Stomach (tissue), 9 donors: ENCODE data around the gene STRIP1. TPM values are rescaled to one million over a fixed set of nuclear protein-coding genes. Genes with fewer than 3 reads are reported as not detected.

Experiments used
- DNase-seq, 2 donors: peaks; one replicate each; pipeline versions ENCODE4 v3.0.0 to v3.0.0-alpha.2; 2013 to 2019
- H3K27ac ChIP-seq, 5 donors: fragments of 200-600 bp in 4 of 5; sonication (generic) in 4 of 5; one replicate each; pipeline ENCODE4 v1.5.1; 2013 to 2019; ENCODE audit warnings: mild to moderate bottlenecking in 1 of 5, moderate library complexity in 1 of 5
- H3K27me3 ChIP-seq, 3 donors: fragments of 200-600 bp; sonication (generic); one replicate each; pipeline ENCODE4 v1.5.1; 2017 to 2019; ENCODE audit warnings: mixed run types in 1 of 3
- H3K36me3 ChIP-seq, 4 donors: fragments of 200-600 bp; sonication (generic); 1 replicate in 3 of 4; 2 replicates in 1 of 4; pipeline ENCODE4 v1.5.1; 2016 to 2019
- H3K4me1 ChIP-seq, 4 donors: fragments of 200-600 bp; sonication (generic); one replicate each; pipeline ENCODE4 v1.5.1; 2016 to 2019
- H3K4me3 ChIP-seq, 4 donors: fragments of 200-600 bp; sonication (generic) in 3 of 4; one replicate each; pipeline ENCODE4 v1.5.1; 2016 to 2019; ENCODE audit warnings: mild to moderate bottlenecking in 1 of 4
- H3K9me3 ChIP-seq, 4 donors: fragments of 200-600 bp; sonication (generic); one replicate each; pipeline ENCODE4 v1.5.1; 2016 to 2019
- CTCF ChIP-seq, 7 experiments: fragments of 450-650 bp in 4 of 7; fragments of 200-600 bp in 3 of 7; sonication (generic) in 3 of 7; IDR thresholded peaks; one replicate each; pipeline ENCODE4 v1.5.1; 2016 to 2019; ENCODE audit warnings: antibody characterized with exemption in 7 of 7, control low read depth in 2 of 7, mild to moderate bottlenecking in 1 of 7
- EP300 ChIP-seq: sonication (generic); formaldehyde crosslinking; IDR thresholded peaks from one replicate; pipeline ENCODE4 v1.6.1; 2017; ENCODE audit warnings: antibody characterized with exemption
- POLR2A ChIP-seq, 4 donors: fragments of 450-650 bp; IDR thresholded peaks; one replicate each; pipeline ENCODE4 v1.6.1; 2016; ENCODE audit warnings: antibody characterized with exemption in 4 of 4, control low read depth in 2 of 4, mild to moderate bottlenecking in 1 of 4, moderate library complexity in 1 of 4
- POLR2AphosphoS5 ChIP-seq, 3 donors: sonication (generic); formaldehyde crosslinking; IDR thresholded peaks; one replicate each; pipeline ENCODE4 v1.6.1; 2016; ENCODE audit warnings: antibody characterized with exemption in 3 of 3
- WGBS, 5 donors: extraction: QIAGEN DNeasy Blood & Tissue Kit in 3 of 5; methylation state at CpG; one replicate each; pipeline versions ENCODE4 v1.1.5 to v1.1.7; 2013 to 2018; 5-methylcytosine and 5-hydroxymethylcytosine counted together
- intact Hi-C: fragments of 100-400 bp; cut with DNase I; formaldehyde crosslinking; loops from one replicate; pipeline ENCODE4 v1.15.1; 2023; ENCODE audit warnings: low total_unique reads
- polyA plus RNA-seq, 3 donors: library from polyadenylated mRNA; stranded (reverse); fragments of 200-250 nt; gene quantifications; one replicate each; pipeline ENCODE4 v1.2.3, GENCODE V29; 2013
- total RNA-seq, 5 donors: library from RNA; depleted of rRNA; stranded (reverse); fragments of >200 nt; gene quantifications; one replicate each; pipeline versions ENCODE4 v1.1.0 to v1.2.3, GENCODE V29; 2014 to 2016
- donor health status: healthy with polysubstance abuse.
- donor health status: Bipolar disorder and iron deficiency.
- donor health status: healthy.

STRIP1 gene
- total and polyA plus RNA-seq, 8 donors, result 6.7 to 262 (median 47.3) TPM

GRCh38 chr1:110049801-110050601 is 15.6 kb downstream of the STRIP1 start:
- H3K27me3 ChIP-seq, result no peaks in the 10 kb centered on the region
- H3K4me1 ChIP-seq, result peaks cover 0 to 22% (median 15%) of the 10 kb centered on the region in 4 donors
- H3K27ac ChIP-seq, result peak overlapping the region in 1 of 5 donors; percentile 20
- H3K9me3 ChIP-seq, result no peaks in the 10 kb centered on the region
- DNase-seq, result no peak
- H3K4me3 ChIP-seq, result no peak overlapping the region
- H3K36me3 ChIP-seq, result peaks cover 81 to 100% (median 100%) of the 10 kb centered on the region in 4 donors
- intact Hi-C loops, result loop anchor here (5.0 kb wide), 1 partner anchor 57 kb away; no protein-coding TSS in a partner anchor
- no peak for TF ChIP-seq POLR2AphosphoS5 (IDR thresholded peaks at IDR 0.05)
- no peak for TF ChIP-seq EP300
- no peak for TF ChIP-seq POLR2A (IDR thresholded peaks at IDR 0.05)
- no peak for TF ChIP-seq CTCF (IDR thresholded peaks at IDR 0.05)
- WGBS, 5 donors, result 81 to 89% (median 87%) methylated on average over 11 of the region's 11 CpGs

- 67 to 89% (median 82%) methylated on average over 3 to 4 of the region's 4 CpGs for WGBS, 5 donors
- Histone ChIP-seq H3K4me3 (no peak overlapping the region), H3K9me3 (no peaks in the 10 kb centered on the region), H3K27ac (no peak overlapping the region), H3K4me1 (peaks cover 0 to 22% (median 15%) of the 10 kb centered on the region in 4 donors), H3K27me3 (no peaks in the 10 kb centered on the region), H3K36me3 (peaks cover 79 to 100% (median 100%) of the 10 kb centered on the region in 4 donors)
- TF ChIP-seq CTCF (IDR thresholded peaks at IDR 0.05) (no peak), POLR2AphosphoS5 (IDR thresholded peaks at IDR 0.05) (no peak), POLR2A (IDR thresholded peaks at IDR 0.05) (no peak)
- DNase-seq, result no peak
- intact Hi-C loops, result loop anchor here (5.0 kb wide), 1 partner anchor 57 kb away; no protein-coding TSS in a partner anchor
These were observed 16.3 kb downstream of the STRIP1 start for GRCh38 chr1:110050602-110051261.

- Histone ChIP-seq H3K27ac (no peak overlapping the region), H3K4me3 (no peak overlapping the region), H3K36me3 (peaks cover 81 to 100% (median 100%) of the 10 kb centered on the region in 4 donors), H3K4me1 (peaks cover 0 to 22% (median 15%) of the 10 kb centered on the region in 4 donors), H3K27me3 (no peaks in the 10 kb centered on the region), H3K9me3 (no peaks in the 10 kb centered on the region)
- WGBS, 5 donors, result 54 to 66% (median 64%) methylated on average over 2 of the region's 2 CpGs
- no peak for DNase-seq
- TF ChIP-seq POLR2AphosphoS5 (IDR thresholded peaks at IDR 0.05) (no peak), POLR2A (IDR thresholded peaks at IDR 0.05) (no peak), EP300 (no peak), CTCF (IDR thresholded peaks at IDR 0.05) (no peak)
- intact Hi-C loops, result loop anchor here (5.0 kb wide), 1 partner anchor 56 kb away; no protein-coding TSS in a partner anchor
These were observed 16.8 kb downstream of the STRIP1 start for GRCh38 chr1:110051262-110051648.

GRCh38 chr1:110053552-110054428 is 19.4 kb downstream of the STRIP1 start:
- peaks cover 75 to 100% (median 100%) of the 10 kb centered on the region in 4 donors for H3K36me3 ChIP-seq
- 58 to 72% (median 66%) methylated on average over 16 of the region's 16 CpGs for WGBS, 5 donors
- H3K27me3 ChIP-seq, result no peaks in the 10 kb centered on the region
- TF ChIP-seq CTCF (IDR thresholded peaks at IDR 0.05), result peak in 5 of 7 experiments; percentile 75 to 93 (median 91)
- TF ChIP-seq POLR2AphosphoS5 (IDR thresholded peaks at IDR 0.05), result peak in 1 of 3 donors; percentile 21
- TF ChIP-seq EP300, result no peak
- no peak for TF ChIP-seq POLR2A (IDR thresholded peaks at IDR 0.05)
- H3K9me3 ChIP-seq, result no peaks in the 10 kb centered on the region
- peak; percentile 74 to 79 for DNase-seq
- intact Hi-C loops, result loop anchor here (5.0 kb wide), 1 partner anchor 54 kb away; no protein-coding TSS in a partner anchor
- peaks cover 0 to 20% (median 12%) of the 10 kb centered on the region in 4 donors for H3K4me1 ChIP-seq
- no peak overlapping the region for H3K27ac ChIP-seq
- no peak overlapping the region for H3K4me3 ChIP-seq
